Activated CD8-positive, alpha-beta memory T cell treated with anti-CD3 and anti-CD28 coated beads, Interleukin-2, amount 50 U/mL, for 4 hours (primary cell): Measurements from ENCODE around the gene MAP1LC3B.
A peak's percentile ranks its signal among the peaks of the same experiment; 100 is the strongest.
"Not testable (repeated sequence)": the region's sequence is repeated elsewhere in the genome, so short reads cannot be mapped to it uniquely, and the experiment has no call there.

ENCODE experiments used
- DNase-seq: peaks from one replicate; pipeline ENCODE4 v3.0.0-alpha.2; 2020

The MAP1LC3B gene

GRCh38 chr16:87383505-87384161 lies 8.5 kb upstream of the MAP1LC3B start, which contains the start of gene FBXO31:
Gene FBXO31, minus strand, starts transcription at chr16:87383776. Its CDS starts 32 bp downstream, at chr16:87383744.
- DNase-seq: peak; percentile 91

- no peak for DNase-seq
Measured at GRCh38 chr16:87384162-87384874, 7.8 kb upstream of the MAP1LC3B start.

- not testable (repeated sequence) for DNase-seq
Measured at GRCh38 chr16:87384875-87385167, 7.3 kb upstream of the MAP1LC3B start.

DNA sequence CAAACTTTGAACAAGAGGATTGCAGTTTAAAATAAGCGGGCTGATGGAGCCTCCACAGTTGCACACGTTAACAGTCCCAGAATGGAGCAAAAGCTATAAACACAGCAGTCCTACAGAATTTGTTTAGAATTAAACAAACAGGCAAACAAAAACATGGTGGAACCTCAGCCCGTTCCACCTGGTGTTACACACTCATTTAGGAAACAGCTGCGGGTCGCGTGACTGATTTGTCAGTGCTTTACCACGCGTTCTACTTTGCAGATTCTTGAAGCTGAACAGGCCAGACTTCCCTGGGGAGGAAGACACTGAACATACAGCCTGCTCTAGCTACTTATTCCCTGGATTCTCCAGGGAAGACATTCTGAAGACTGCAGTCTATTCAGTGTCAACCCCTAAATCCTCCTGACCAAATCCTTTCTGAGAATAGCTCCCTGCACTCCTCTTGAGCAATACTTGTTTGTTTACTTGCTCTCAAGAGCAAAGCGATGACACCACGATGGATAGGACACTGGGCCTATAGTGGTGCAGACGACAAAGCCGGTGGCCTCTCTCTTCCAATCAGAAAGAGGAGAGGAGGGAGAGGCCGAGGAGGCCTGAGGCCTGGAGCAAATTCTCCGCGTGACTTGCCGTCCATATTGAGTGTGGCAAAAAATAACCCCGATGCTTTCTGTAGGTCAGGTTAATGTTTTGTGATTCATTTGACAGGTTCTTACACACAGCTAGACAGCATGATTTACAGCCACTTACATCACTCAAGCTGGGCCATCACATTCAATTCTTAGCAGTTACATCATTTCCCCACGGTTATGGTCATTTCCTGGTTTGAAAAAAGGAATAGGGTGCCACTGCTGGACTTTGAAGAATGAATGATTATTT lies 4.0 kb upstream of the MAP1LC3B start:
- DNase-seq: peak; percentile 80

- DNase-seq: no peak
Measured at GRCh38 chr16:87388818-87389134, 3.4 kb upstream of the MAP1LC3B start.

GRCh38 chr16:87389245-87389644 lies 2.9 kb upstream of the MAP1LC3B start:
- DNase-seq: no peak

DNA sequence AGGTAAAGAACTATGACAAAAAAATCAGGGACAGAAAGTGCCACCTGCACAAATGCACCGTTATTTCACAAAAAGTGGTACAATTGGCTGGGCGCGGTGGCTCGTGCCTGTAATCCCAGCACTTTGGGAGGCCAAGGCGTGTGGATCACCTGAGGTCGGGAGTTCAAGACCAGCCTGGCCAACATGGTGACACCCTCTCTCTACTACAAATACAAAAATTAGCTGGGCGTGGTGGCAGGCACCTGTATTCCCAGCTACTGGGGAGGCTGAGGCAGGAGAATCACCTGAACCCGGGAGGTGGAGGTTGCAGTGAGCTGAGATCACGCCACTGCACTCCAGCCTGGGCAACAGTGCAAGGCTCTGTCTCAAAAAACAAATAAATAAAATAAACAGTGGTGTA lies 2.2 kb upstream of the MAP1LC3B start:
- DNase-seq: not testable (repeated sequence)

GRCh38 chr16:87390641-87391323 lies 1.4 kb upstream of the MAP1LC3B start:
- no peak for DNase-seq

DNA sequence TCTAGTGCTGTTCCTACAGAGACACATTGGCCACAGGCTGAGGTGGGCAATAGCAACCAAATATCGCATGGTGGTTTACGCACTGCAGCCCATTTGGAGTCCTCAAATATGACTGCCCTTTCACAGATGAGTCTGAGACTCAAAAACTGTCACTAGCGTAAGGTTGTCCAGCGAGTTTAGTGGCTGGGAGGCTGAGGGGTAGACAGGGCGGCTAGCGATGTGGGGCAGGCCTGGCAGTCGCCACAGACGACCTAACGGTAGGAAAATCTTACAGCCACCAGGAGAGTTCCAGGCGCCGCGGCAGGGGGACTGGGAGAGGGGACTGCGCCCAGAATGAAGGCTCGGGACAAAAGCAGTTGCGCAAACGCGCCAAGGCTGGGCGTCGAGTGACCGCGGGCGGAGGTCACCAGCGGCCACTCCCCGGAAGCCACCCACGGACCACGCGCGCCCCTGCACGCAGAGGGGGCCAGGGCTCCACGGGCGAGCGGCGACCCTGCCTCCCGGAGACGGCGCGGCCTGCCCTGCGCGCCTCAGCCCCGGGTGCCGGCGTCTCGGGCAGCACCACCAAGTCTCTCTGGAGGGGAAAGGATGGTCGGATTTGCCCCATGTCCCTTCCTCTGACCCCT lies 699 bp upstream of the MAP1LC3B start:
- no peak for DNase-seq

- peak; percentile 43 for DNase-seq
Measured at GRCh38 chr16:87392821-87393679, 914 bp downstream of the MAP1LC3B start.

- DNase-seq: no peak
Measured at GRCh38 chr16:87393680-87394055, 1.5 kb downstream of the MAP1LC3B start.

GRCh38 chr16:87395181-87395842 lies 3.2 kb downstream of the MAP1LC3B start:
- no peak for DNase-seq

DNA sequence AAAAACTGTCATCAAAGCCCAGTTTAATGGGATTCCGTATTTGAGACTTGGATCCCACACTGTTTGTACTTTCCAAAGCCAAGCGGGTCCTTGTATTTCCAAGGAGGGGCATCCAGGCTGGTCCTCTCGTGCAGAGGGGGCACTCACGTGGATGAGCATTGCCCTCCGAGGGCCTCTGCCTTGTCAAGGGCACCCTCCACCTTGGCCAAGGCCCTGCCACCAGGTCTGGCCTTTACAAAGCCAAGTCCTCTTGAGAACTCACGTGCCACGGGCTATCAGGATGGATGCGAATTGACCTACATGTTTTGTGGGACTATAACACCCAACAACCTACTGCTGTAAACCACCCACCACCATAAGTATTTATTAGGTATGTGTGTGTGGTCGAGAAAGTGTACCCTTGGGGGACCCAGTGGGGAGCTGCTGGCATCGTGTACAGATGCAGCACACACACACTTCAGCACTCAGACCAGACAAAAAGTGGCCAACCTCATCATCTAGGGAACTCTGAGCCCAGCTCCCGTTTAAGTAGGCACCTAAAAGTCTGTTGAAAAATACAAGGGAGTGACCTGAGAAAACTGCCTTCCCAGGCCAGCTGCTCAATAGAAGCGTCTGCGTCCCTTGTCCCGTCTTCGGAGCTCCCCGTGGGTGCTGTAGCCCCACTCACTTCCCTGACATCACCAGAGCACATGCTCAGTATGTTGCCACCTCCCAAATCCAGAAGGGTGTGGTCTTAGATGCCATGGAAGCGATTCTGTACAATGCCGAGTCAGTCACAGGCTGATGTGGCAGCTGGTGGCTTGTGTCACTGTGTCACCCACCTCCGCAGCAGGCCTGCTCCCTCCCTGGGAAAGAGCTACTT lies 12.9 kb downstream of the MAP1LC3B start:
- no peak for DNase-seq

GRCh38 chr16:87406495-87407088 lies 14.5 kb downstream of the MAP1LC3B start:
- DNase-seq: no peak

- no peak for DNase-seq
Measured at GRCh38 chr16:87407511-87408112, 15.5 kb downstream of the MAP1LC3B start.

DNA sequence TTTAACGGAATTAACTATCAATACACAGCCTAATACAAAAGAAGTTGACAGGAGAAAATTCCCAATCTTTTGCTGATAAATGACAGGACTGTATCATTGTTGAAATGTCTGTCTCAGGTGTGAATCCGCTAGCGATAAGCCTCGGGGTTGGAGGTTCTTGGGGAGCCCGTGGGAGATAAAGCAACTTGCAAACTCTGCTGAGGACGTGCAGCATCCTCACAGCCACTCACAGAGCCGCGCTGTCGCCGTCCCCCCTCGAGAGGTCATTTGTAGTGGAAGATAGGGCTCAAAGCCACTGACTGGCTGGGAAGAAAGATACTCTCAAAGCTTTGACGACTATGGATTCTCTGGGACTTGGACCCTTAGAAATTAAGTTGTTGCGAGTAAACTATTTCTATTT lies 17.0 kb downstream of the MAP1LC3B start:
- no peak for DNase-seq

DNA sequence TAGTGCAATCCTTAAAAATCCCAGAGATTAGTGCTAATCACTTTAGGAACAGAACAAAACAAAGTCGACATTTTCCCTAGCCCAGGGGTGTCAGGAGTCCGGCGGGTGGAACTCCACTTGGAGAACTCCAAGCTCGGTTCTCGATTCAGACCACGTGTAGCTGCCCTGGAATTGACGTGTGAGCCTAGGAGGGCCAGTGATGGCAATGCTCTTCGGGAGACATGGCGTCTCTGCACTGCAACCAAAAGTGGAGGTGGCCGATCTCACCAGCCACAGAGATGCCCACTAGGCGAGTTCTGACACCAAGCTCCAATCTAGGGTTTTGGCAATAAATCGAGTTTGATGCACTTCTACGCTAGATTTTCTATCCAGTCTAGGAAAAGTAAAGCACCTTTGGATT lies 17.6 kb downstream of the MAP1LC3B start:
- no peak for DNase-seq

DNA sequence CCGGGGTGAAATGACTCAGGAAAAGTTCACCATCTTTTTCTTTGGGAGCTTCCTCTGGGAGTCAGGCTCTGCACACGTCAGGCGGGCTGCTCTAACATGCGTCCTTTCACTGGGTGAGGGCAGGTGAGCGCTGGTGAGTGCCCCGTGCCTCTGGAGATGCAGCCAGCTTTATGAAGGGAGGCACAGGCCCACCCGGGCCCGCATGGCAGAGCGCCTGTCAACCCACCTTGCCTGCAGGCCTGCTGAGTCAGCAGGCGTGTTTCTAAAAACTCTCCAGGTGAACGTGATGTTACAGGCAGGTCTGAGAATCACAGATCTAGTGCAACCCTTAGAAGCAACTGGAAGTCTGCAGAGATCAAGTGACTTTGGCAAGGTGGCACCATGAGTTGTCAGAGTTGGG lies 18.4 kb downstream of the MAP1LC3B start:
- DNase-seq: no peak

- DNase-seq: no peak
Measured at GRCh38 chr16:87410968-87411367, 18.8 kb downstream of the MAP1LC3B start.
